EL (cell line): ENCODE results near the gene FGL2.
"Not testable (repeated sequence)": the region's sequence is repeated elsewhere in the genome, so short reads cannot be mapped to it uniquely, and the experiment has no call there.

Experiments used
- DNase-seq: peaks from one replicate; pipeline ENCODE4 v3.0.0-alpha.2; 2016

Gene FGL2, protein sequence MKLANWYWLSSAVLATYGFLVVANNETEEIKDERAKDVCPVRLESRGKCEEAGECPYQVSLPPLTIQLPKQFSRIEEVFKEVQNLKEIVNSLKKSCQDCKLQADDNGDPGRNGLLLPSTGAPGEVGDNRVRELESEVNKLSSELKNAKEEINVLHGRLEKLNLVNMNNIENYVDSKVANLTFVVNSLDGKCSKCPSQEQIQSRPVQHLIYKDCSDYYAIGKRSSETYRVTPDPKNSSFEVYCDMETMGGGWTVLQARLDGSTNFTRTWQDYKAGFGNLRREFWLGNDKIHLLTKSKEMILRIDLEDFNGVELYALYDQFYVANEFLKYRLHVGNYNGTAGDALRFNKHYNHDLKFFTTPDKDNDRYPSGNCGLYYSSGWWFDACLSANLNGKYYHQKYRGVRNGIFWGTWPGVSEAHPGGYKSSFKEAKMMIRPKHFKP

DNA sequence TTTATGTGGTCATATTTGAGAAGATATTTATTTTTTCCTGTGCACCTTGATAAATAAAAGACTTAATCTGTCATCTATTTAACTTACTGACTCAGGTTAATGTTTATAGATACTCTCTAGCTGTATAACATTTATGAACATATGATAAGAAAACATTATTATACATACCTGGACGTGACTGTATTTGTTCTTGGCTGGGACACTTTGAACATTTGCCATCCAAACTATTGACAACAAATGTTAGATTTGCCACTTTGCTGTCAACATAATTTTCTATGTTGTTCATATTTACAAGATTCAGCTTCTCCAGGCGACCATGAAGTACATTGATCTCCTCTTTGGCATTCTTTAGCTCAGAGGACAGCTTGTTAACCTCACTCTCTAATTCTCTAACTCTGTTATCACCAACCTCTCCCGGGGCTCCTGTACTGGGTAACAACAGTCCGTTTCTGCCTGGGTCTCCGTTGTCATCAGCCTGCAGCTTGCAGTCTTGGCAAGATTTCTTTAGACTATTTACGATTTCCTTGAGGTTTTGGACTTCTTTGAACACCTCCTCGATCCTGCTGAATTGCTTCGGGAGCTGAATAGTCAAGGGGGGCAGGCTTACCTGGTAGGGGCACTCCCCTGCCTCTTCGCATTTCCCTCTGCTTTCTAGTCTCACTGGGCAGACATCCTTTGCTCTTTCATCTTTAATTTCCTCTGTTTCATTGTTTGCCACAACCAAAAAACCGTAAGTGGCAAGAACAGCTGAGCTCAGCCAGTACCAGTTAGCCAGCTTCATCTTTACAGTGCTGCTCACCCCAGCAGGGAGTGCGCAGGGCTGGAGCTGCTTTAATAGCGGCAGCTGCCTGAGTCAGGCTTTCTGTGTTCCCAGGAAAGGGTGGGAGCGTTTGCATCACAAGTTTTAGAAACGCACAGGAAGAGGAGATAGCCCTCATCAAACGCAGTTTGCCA, at the start of gene FGL2:
FGL2 (minus strand) TSS at position 807 of the 954 bp plus-strand sequence; CDS start at position 781, 26 bp downstream.
- peak; percentile 16 for DNase-seq

DNA sequence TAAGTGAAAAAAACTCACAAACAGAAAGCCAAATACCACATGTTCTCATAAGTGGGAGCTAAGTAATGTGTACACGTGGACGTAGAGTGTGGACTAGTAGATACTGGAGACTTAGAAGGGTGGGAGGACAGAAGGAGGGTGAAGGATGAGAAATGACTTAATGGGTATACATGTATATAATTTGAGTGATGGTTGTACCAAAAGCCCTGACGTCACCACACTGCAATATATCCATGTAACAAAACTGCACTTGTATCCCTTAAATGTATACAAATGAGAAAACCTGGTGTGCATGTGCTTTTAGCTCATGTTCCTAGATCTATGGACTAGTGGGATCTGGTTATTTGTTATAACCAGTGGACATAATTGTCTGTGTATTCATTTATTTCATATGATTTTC, 48.5 kb upstream of the FGL2 start:
- no peak for DNase-seq

DNA sequence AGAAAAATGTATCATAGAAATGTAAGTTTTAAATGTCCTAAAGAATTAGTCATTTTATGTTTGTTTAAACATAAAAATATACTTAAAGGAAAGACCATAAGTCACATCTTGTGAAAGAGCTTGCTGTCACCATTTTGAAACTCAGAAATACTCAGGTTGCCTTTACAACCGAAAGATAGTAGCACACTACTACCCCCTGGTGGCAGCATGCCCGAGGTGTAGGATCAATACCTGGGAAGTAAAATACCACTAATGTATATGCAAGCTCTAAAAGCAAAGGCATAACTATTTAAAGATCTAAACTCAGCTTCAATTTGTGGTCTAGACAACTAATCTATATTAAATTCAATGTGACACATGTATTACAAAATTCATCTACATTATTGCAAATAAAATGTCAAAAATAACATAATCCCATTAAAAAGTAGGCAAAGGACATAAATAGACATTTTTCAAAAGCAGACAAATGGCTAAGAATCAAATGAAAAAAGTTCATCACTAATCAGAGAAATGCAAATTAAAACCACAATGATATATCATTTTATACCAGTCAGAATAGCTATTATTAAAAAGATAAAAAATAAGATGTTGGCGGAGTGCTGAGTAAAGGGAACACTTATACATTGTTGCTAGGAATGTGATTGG, 47.7 kb upstream of the FGL2 start:
- peak; percentile 65 for DNase-seq

DNA sequence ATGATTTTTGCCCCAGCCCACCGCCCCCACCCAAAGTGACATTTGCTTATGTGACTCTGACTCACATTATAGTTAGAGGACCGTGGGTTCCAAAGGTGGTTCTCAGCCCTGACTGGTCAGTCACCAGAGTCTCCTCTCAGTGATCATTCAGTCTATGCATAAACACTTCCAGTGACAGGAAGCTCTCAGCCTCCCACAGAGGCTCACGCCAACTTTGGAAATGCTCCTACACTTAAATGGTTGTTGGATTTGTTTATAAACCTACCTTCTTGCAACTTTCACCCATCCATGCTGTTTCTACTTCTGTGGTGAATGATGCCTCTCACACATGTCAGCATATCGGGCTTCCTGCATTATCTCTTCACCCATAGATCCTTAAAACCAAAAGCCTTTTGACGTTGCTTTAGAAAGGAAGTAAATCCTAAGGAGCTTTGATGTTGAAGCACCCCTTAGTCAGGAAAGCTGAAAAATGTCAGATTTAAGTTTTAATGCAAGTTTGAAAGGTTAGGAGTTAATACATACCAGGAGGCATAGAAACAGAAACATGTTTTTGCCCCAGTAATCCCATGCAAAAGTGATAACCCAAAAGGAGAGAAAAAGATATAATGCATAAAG, 46.5 kb upstream of the FGL2 start:
- no peak for DNase-seq

DNA sequence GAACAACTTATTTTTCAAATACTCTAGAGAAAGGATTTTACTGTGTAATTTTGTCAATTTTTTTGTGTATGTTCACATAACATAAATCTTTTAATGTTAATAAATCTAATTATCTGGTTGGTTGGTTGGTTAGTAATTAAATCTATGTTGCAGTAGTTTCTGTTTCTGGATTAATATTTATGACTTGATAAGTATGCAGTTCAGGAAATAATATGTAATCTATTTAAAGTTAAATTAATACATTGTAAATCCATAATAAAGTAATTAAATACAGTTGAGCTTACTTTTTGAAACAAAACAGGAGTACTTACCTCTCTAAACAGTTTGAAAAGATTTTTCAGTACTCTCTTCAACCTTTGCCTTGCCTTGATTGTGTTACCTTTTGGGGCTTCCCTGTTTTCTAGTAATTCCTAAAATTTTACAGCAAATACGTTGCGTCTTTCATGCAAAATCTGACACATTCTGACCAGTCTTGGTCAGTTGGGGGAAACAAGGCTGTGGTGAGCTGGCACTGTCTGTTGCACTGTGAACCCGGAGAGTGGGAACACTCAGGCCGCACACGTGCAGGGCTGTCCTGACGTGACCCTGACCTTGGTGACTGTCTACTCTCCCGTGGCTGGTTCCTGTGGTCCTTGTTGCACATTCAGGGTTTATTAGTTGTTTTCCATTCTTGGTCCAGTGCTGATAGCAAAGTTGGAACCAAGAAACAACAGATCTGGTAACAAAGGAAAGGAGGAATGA, 45.6 kb upstream of the FGL2 start:
- DNase-seq: no peak

DNA sequence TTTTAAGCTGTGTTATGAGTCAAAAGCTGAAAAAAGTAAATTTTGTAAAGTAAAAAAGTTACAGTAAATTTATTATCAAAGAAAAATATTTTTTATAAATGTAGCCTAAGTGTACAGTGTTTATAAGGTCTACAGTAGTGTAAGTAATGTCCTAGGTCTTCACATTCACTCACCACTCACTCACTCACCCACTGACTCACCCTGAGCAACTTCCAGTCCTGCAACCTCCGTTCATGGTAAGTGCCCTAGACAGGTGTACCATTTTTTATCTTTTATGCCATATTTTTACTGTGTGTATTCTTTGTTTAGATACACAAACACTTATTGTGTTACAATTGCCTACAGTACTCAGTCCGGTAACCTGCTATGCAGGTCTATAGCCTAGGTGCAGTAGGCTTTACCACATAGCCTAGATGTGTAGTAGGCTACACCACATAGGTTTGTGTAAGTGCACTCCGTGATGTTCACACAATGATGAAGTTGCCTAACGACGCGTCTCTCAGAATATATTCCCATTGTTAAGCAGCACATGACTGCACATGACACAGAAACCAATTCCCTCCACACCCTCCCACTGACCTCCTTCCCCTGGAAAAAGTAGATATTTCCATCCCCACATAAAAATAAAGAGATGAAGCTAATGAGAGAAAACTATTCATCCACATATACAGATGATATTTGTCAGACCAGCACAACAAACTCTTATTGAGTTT, 44.8 kb upstream of the FGL2 start:
- no peak for DNase-seq

DNA sequence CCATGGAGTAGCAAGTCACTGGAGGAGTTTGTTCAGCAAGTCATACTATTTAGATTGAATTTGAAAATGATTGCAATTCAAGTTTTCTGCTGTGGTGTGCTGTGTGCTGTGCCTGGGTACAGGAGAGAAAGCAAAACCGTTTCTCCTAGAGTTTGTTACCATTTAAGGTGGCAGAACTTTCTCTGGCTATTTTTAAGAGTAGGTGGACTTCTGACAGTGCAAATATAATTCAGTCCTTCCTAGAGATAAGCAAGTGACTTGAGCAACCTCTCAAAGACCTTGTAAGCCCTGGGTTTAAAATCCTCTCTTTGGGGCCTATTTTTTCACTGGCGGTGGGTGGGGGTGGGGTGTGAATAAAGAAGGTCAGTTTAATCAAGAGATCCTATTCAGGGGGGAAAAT, 42.9 kb upstream of the FGL2 start:
- no peak for DNase-seq

DNA sequence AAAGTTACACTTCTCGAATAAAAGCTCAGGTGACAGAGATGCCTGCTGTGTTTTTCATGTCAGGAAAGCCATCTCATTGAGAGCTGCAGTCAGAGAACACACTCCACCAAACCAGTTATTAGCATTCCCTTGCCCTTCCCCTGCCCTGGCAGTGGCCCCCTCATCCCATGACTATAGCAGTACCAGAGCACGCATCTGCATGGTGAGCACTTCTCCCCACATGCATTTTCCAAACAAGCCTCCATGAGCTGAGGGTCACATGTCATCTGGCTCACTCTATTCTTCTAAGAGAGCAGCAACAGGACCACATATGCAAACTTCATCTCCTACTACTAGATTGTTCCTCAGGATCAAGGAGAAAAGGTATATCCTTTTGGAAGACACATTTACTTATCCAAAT, 42.4 kb upstream of the FGL2 start:
- DNase-seq: no peak

DNA sequence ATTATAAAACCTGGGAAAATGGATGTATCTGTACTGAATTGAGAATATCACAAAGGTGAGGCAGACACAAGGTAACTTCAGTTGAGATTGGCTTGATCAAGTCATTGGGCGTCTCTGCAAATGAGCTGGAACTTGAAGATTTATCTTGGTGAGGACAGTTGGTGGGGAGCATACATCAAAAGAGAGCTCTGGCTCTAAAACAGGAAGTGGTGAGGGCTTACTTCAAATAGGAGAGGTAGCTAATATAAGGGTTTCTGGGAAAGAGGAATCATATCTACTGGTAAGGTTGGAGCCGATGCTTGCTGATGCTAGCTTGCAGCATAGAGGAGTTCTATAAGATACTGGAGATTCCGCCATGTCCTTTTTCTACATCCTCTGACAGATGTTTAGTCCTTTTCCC, 39.9 kb upstream of the FGL2 start:
- no peak for DNase-seq

DNA sequence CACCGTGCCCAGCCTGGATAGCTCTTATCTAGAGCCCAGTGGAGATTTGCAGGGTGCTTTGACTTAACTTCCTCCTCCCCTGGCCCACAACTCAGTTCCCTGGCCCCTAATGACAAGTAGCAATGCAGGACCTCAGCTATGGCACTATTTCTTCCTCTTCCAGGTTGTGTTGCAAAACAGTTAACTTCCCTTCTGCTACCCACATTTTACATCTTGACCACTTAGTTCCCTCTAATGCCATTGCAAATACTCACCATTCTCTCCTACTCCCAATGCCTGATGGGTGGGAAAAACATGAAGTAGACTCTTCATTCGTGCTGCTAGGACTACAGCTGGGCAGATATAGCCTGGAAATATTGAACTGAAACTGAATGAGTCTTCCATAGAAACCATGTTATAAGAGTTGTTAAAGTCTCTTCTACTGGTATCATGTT, 39.1 kb upstream of the FGL2 start:
- no peak for DNase-seq

DNA sequence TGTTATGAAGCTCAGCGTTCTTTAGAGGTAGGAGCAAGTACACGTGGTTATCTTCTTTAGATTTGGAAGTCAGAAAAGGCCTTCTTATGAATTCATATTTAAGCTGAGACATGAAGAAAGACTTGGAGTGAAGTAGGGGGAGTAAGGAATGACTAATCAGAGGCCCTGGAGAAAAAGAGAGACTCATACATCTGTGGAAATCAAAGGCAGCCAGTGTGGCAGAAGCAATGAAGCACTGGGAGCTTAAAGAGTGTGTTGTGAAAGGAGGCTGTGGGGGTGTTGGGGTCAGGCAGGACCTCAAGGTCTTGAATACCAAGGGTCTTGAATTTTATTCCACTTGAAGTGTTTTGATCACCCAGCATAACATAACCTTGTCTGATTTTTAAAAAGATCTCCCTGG, 35.7 kb upstream of the FGL2 start:
- no peak for DNase-seq

DNA sequence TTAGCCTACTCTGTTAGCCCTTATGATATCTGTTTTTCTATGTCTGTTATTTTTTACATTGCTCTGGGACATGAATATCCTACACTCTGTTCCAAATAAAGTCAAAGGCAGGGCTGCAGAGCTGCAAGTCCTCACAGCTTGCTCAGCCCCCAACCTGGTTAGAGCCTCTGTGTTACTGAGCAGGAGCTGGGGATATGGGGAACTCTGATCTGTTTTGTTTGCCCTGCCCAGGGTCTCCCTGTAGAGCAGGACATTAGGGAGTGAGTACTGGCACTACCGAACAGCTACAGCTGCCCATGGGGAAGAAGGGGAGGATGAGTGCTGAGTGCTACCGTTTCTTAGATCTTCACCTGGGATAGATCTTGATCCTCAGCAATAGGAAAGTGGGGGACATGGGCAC, 32.8 kb upstream of the FGL2 start:
- DNase-seq: no peak

DNA sequence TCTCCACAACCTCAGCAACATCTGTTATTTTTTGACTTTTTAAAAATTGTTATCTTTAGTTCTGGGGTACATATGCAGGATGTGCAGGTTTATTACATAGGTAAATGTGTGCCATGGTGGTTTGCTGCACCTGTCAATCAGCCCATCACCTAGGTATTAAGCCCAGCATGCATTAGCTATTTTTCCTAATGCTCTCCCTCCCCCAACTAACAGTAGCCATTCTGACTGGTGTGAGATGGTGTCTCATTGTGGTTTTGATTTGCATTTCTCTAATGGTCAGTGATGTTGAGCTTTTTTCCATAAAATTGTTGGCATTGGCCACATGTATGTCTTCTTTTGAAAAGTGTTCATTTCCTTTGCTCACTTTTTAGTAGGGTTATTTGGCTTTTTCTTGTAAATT, 29.2 kb upstream of the FGL2 start:
- not testable (repeated sequence) for DNase-seq

DNA sequence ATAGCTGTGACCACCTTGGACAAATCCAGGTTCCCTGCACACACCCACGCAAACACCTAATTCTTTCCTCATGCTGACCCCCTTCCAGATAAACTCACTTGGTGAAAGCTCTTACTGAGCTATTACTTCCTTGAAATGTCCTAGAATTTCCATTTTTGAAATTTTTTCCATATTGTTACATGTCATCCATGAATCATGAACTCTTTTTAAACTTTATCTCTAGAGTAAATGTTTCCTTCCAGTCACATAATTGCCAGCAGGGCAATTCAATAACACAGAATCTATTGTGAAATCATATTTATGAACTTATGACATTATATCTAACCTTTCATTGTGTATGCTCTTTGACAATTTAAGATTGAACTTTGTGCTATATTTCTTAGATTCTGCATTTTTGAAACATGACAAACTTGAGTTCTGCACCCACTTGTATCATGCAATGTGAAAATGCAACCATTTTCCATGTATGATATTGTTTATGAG, 26.8 kb upstream of the FGL2 start:
- no peak for DNase-seq

DNA sequence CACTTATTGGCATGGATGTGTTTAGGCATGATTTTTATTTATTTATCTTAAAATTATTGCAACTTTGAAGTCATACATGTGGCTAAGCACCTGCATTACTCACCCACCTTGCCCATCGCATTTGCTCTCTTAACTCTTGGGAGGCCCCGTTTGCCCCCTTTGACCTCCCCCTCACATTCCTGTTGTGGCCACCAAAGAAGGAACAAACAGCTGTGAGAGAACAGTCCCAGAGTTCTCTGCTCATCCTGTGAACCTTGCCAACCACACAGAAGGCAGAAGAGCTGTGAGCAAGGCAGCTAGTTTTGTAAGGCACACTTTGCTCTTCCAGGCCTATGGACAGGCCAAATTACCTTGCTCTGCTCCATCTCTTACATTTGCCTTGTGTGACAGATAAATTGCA, 23.6 kb upstream of the FGL2 start:
- no peak for DNase-seq

DNA sequence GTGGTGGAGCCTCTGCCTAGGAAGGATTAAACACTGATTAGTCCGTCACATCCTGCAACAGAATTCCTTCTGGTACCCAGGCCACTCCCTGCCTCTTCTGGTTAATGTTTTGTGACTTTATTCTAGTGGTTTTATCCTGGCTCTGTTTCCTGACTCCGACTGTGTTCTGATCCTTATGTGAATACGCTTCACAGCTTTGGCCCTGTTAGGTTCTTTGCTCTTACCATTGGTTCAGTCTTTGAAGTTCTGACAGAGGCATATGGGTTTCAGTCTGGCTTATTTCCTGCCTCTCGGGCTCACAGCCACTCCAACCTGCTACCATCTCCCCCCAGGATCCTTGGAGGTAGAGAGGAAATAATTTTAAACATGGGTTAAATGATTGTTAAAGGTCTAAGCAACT, 23.2 kb upstream of the FGL2 start:
- DNase-seq: no peak

DNA sequence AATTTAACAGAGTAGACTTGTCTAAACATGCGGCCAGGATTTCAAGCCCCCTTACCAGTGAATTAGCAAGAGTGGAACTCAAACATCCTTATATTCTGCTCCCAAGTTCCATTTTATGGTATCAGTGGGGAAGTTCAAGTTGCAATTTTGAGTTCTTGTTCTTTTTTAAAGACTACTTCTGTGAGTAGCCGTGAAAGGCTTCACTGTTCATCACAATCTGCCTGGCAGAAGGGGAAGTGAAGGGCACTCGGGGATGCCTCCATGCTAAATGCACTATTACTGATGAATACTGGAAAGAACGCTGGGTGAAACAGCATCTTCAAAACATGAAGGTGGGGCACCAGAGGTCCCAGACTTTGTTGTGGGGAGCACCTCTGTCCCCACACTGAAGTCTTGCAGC, 22.4 kb upstream of the FGL2 start:
- DNase-seq: no peak

DNA sequence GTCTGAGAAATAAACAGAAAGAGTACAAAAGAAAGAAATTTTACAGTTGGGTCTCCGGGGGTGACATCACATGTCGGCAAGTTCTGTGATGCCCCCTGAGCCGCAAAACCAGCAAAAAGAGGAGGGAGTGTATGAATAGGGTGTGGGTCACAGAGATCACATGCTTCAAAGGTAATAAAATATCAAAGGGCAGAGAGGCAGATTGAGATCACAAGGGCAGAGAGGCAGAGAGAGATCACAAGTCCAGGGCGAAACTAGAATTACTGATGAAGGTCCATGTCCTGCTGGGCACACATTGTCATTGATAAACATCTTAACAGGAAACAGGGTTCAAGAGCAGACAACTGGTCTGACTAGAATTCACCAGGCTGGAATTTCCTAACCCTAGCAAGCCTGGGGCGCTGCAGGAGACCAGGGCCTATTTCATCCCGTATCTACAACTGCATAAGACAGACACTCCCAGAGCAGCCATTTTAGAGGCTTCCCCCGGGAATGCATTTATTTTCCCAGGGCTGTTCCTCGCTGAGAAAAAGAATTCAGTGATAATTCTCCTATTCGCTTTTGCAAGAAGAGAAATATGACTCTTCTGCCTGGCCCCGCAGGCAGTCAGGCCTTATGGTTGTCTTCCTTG, 20.2 kb upstream of the FGL2 start:
- DNase-seq: not testable (repeated sequence)

DNA sequence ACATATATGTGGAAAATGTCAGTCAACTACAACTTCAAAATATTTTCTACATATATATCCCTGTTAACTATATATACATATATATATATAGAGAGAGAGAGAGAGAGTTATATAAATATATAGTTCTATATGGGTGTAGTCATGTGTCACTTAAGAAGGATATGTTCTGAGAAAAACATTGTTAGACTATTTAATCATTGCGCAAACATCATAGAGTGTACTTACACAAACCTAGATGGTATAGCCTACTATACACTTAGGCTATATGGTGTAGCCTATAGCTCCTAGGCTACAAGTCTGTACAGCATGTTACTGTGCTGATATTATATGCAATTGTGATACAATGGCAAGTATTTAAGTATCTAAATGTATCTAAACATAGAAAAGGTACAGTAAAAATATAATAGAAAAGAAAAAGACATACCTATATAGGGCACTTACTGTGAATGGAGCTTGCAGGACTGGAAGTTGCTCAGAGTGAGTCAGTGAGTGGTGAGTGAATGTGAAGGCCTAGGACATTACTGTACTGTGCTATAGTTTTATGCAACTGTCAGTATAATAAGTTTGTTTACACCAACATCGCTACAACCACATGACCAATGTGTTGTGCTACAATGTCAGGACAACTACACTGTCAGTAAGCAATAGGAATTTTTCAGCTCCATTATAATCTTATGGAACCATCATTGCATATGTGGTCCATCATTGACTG, 18.0 kb upstream of the FGL2 start:
- no peak for DNase-seq

DNA sequence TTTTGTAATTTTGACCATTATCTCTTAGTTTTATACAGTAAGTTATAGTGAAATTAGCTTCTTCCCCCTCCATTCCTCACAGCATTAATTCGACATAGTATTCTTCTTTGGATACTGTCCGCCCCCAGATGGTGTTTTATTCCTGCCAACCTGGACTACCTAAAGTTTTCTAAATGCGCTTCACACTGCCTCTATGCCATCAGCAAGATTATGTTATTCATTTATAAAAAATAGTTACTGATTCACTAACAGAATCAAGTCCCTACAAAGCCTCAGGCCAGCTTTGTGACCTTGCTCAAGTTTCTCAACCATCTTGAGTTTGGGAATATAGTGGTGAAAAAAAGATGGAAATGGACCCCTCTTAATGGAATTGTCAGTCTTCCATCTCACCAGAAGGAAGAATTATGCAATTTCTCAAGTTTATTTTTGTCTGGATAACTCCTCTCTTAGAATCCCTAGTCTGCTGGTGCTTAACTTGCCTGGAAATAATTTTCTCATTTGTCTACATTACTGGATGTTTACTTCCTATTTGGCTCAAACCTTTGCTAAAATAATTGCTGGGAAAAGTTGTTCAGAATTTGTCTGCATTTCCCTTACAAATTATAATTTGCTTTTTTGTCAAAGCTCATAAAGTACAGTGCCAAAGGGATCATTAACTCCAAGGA, 16.7 kb upstream of the FGL2 start:
- no peak for DNase-seq
